ENCODE measurements around the gene GNG7.
A peak's percentile ranks its signal among the peaks of the same experiment; 100 is the strongest.

The GNG7 gene

DNA sequence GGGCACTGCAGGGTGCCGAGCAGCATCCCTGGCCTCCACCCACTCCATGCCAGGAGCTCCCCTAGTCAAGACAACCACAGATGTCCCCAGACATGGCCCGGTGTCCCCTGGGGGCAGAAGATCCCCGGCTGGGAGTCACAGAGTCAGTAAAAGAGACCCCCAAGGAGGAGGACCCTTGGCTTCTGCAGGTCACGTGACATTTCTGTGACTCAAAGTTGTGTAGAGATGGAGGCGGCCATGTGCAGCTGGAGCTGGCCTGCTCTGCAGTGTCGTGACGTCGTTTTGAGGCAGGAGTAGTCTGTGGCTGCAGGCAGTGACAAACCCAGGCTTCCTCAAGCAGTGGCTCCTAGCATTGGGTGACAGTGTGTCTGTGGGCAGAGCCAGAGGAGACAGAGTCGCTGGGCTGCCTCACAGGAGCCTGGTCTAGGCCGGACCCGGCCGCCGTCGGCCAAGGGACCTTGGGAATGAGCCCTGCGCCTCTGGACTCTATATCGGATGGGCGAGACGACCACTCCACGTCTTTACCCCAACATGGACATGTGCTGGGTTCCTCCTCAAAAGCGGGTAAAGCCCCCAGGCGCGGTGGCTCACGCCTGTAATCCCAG lies 26.4 kb upstream of the GNG7 start:
- FAIRE-seq, result no peak
- TF ChIP-seq POU2F2 (IDR thresholded peaks at IDR 0.05; ENCODE audit: low read depth, low read length) (no peak), POLR2AphosphoS5 (IDR thresholded peaks at IDR 0.05; ENCODE audit: low read depth, low read length) (no peak), PAX5 (IDR thresholded peaks at IDR 0.05; ENCODE audit: insufficient read depth, low read length, severe bottlenecking) (no peak), SPI1 (IDR thresholded peaks at IDR 0.05; ENCODE audit: low read depth, low read length) (no peak), TAF1 (IDR thresholded peaks at IDR 0.05; ENCODE audit: low read depth, low read length) (no peak), POLR2A (IDR thresholded peaks at IDR 0.05; ENCODE audit: low read depth, low read length) (no peak)

DNA sequence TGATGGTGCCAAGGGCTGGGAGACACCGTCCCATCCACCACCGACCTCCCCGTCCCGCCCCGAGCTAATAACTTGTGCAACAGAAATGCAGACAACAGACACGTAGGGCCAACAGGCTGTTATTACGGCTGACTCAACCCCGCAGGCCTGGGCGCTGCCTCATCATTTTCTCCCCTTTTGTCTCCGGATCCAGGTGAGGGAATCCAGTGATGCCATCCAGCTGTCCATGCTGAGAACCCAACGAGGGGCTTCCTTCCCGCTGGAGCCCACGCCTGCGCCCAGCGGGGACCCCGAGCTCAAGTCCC lies 25.1 kb upstream of the GNG7 start:
- no peak for DNase-seq (ENCODE audit: insufficient read length, low spot score)

More for the DNA sequence above, 26.4 kb upstream of the GNG7 start:
- DNase-seq (ENCODE audit: insufficient read length, low spot score), result no peak

GRCh38 chr19:2726904-2727639 lies 24.6 kb upstream of the GNG7 start:
- FAIRE-seq (peak; percentile 9), DNase-seq (ENCODE audit: insufficient read length, low spot score) (no peak)
- TF ChIP-seq POLR2A (IDR thresholded peaks at IDR 0.05; ENCODE audit: low read depth, low read length) (no peak), POLR2AphosphoS5 (IDR thresholded peaks at IDR 0.05; ENCODE audit: low read depth, low read length) (no peak), SPI1 (IDR thresholded peaks at IDR 0.05; ENCODE audit: low read depth, low read length) (no peak), PAX5 (IDR thresholded peaks at IDR 0.05; ENCODE audit: insufficient read depth, low read length, severe bottlenecking) (no peak), TAF1 (IDR thresholded peaks at IDR 0.05; ENCODE audit: low read depth, low read length) (no peak), POU2F2 (IDR thresholded peaks at IDR 0.05; ENCODE audit: low read depth, low read length) (no peak)

More for the DNA sequence above, 25.1 kb upstream of the GNG7 start:
- TF ChIP-seq POLR2AphosphoS5 (IDR thresholded peaks at IDR 0.05; ENCODE audit: low read depth, low read length) (no peak), SPI1 (IDR thresholded peaks at IDR 0.05; ENCODE audit: low read depth, low read length) (no peak), PAX5 (IDR thresholded peaks at IDR 0.05; ENCODE audit: insufficient read depth, low read length, severe bottlenecking) (no peak), TAF1 (IDR thresholded peaks at IDR 0.05; ENCODE audit: low read depth, low read length) (no peak), POU2F2 (IDR thresholded peaks at IDR 0.05; ENCODE audit: low read depth, low read length) (no peak), POLR2A (IDR thresholded peaks at IDR 0.05; ENCODE audit: low read depth, low read length) (no peak)
- no peak for FAIRE-seq

GRCh38 chr19:2726160-2726855 lies 23.8 kb upstream of the GNG7 start:
- no peak for TF ChIP-seq POU2F2 (IDR thresholded peaks at IDR 0.05; ENCODE audit: low read depth, low read length)
- no peak for TF ChIP-seq SPI1 (IDR thresholded peaks at IDR 0.05; ENCODE audit: low read depth, low read length)
- TF ChIP-seq PAX5 (IDR thresholded peaks at IDR 0.05; ENCODE audit: insufficient read depth, low read length, severe bottlenecking), result no peak
- no peak for FAIRE-seq
- no peak for DNase-seq (ENCODE audit: insufficient read length, low spot score)

- FAIRE-seq (no peak), DNase-seq (ENCODE audit: insufficient read length, low spot score) (no peak)
- TF ChIP-seq SPI1 (IDR thresholded peaks at IDR 0.05; ENCODE audit: low read depth, low read length), result no peak
- no peak for TF ChIP-seq TAF1 (IDR thresholded peaks at IDR 0.05; ENCODE audit: low read depth, low read length)
- TF ChIP-seq POLR2AphosphoS5 (IDR thresholded peaks at IDR 0.05; ENCODE audit: low read depth, low read length), result no peak
- TF ChIP-seq POLR2A (IDR thresholded peaks at IDR 0.05; ENCODE audit: low read depth, low read length), result no peak
- TF ChIP-seq PAX5 (IDR thresholded peaks at IDR 0.05; ENCODE audit: insufficient read depth, low read length, severe bottlenecking), result no peak
- TF ChIP-seq POU2F2 (IDR thresholded peaks at IDR 0.05; ENCODE audit: low read depth, low read length), result no peak
Observed at GRCh38 chr19:2724148-2724557, 21.7 kb upstream of the GNG7 start.

GRCh38 chr19:2723747-2724146 lies 21.3 kb upstream of the GNG7 start:
- FAIRE-seq (no peak), DNase-seq (ENCODE audit: insufficient read length, low spot score) (no peak)
- no peak for TF ChIP-seq POLR2A (IDR thresholded peaks at IDR 0.05; ENCODE audit: low read depth, low read length)
- no peak for TF ChIP-seq POLR2AphosphoS5 (IDR thresholded peaks at IDR 0.05; ENCODE audit: low read depth, low read length)
- no peak for TF ChIP-seq TAF1 (IDR thresholded peaks at IDR 0.05; ENCODE audit: low read depth, low read length)
- TF ChIP-seq PAX5 (IDR thresholded peaks at IDR 0.05; ENCODE audit: insufficient read depth, low read length, severe bottlenecking), result no peak
- no peak for TF ChIP-seq POU2F2 (IDR thresholded peaks at IDR 0.05; ENCODE audit: low read depth, low read length)
- no peak for TF ChIP-seq SPI1 (IDR thresholded peaks at IDR 0.05; ENCODE audit: low read depth, low read length)

DNA sequence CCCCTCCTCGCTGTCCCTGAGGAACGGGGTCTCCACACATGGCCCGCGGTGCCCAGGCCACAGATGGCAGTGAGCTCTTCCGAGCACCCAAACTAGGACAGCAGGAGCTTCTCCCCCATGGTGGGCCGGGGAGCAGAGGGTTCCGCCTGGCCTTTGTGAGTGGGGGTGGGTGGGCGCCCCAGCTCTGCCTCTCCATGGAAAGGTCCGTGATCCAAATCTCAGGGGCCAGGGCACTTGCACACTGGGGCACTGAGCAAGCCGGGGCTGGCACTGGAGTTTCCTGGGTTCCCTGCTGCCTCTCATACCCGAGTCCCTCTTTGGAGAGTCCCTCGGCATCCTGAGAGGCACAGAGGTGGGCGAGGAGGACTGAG lies 20.8 kb upstream of the GNG7 start:
- DNase-seq (ENCODE audit: insufficient read length, low spot score) (no peak), FAIRE-seq (no peak)
- TF ChIP-seq POLR2A (IDR thresholded peaks at IDR 0.05; ENCODE audit: low read depth, low read length), result no peak
- no peak for TF ChIP-seq POU2F2 (IDR thresholded peaks at IDR 0.05; ENCODE audit: low read depth, low read length)
- no peak for TF ChIP-seq TAF1 (IDR thresholded peaks at IDR 0.05; ENCODE audit: low read depth, low read length)
- TF ChIP-seq PAX5 (IDR thresholded peaks at IDR 0.05; ENCODE audit: insufficient read depth, low read length, severe bottlenecking), result no peak
- no peak for TF ChIP-seq SPI1 (IDR thresholded peaks at IDR 0.05; ENCODE audit: low read depth, low read length)
- no peak for TF ChIP-seq POLR2AphosphoS5 (IDR thresholded peaks at IDR 0.05; ENCODE audit: low read depth, low read length)

DNA sequence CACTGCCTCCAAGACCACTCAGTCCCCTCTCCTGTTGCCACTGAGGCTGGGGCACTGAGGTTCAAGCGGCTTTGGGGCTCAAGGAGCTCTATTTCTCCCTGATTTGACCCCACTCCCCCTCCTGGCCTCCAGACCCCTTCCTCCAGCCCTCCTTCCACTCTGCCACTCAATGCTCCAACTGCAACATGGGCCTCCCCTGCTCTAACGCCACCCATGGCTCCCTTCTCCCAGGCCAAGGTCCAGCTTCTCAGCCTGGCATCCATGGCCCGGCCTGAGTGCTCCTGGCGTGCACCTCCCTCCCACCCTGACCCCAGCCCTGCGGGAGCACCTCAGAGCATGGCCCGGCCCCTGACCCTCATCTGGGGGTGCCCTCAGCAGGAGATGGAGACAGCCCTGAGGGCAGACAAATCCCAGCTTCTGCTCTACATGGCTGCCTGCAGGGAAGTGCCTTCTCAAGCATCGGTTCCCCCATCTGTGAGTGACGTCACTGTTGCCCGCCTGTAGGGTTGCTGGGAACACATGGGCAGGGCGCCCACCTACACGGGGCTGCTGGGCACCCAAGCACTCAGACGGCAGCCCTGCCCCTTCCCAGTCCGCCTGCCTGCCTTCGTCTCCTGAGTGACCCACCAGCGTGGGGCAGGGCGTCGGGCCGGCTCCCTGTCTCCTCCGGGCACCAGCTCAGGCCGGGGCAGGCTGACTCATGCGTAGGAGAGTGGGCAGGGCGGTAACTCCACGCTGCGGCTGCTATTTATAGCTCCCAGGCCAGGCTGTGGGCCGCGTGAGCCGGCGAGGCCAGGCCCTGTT lies 20.2 kb upstream of the GNG7 start:
- FAIRE-seq, result no peak
- TF ChIP-seq POLR2AphosphoS5 (IDR thresholded peaks at IDR 0.05; ENCODE audit: low read depth, low read length) (no peak), POU2F2 (IDR thresholded peaks at IDR 0.05; ENCODE audit: low read depth, low read length) (no peak), PAX5 (IDR thresholded peaks at IDR 0.05; ENCODE audit: insufficient read depth, low read length, severe bottlenecking) (no peak)
- no peak for DNase-seq (ENCODE audit: insufficient read length, low spot score)

Measured in GM12891 (cell line).